Ovary (tissue), 3 donors: ENCODE measurements around the gene NAV2.

Experiments used
- EP300 ChIP-seq: sonication (generic); formaldehyde crosslinking; IDR thresholded peaks from one replicate; pipeline ENCODE4 v1.6.1; 2017; ENCODE audit warnings: antibody characterized with exemption
- TF ChIP-seq, protein P1 (sequence below), 3 donors: fragments of 450-650 bp in 2 of 3; fragments of 200-600 bp in 1 of 3; IDR thresholded peaks; one replicate each; pipeline versions ENCODE4 v1.5.1 to v1.8.0; 2016 to 2022; ENCODE audit warnings: antibody characterized with exemption in 3 of 3, mild to moderate bottlenecking in 1 of 3
- donor health status: DM: no; HTN: no; CAD: no.

DNA sequence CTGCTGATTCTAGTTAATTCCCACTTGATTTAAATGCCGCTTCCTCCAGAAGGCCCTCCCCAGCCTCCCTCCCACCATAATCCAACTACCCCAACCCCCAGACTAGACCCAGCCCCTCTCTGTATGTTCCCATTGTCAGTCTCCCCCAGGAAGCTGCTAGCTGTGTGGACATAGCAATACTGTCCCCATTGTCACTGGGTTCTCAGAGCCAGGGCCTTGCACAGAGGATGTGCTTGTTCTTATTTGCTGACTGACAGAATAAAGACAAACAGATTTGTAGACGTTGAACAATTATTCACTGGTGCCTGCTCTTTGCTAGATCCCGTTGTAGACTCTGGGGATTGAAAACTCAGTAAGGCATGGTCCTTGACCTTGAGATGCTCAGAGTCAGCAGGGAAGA lies 45.7 kb upstream of the NAV2 start:
- no peak for TF ChIP-seq EP300
- TF ChIP-seq, protein P1, sequence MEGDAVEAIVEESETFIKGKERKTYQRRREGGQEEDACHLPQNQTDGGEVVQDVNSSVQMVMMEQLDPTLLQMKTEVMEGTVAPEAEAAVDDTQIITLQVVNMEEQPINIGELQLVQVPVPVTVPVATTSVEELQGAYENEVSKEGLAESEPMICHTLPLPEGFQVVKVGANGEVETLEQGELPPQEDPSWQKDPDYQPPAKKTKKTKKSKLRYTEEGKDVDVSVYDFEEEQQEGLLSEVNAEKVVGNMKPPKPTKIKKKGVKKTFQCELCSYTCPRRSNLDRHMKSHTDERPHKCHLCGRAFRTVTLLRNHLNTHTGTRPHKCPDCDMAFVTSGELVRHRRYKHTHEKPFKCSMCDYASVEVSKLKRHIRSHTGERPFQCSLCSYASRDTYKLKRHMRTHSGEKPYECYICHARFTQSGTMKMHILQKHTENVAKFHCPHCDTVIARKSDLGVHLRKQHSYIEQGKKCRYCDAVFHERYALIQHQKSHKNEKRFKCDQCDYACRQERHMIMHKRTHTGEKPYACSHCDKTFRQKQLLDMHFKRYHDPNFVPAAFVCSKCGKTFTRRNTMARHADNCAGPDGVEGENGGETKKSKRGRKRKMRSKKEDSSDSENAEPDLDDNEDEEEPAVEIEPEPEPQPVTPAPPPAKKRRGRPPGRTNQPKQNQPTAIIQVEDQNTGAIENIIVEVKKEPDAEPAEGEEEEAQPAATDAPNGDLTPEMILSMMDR (IDR thresholded peaks at IDR 0.05), result no peak
